GM12865 (cell line): Measurements from ENCODE around the gene NPC1.

Experiments
- DNase-seq: peaks from one replicate; pipeline ENCODE4 v3.0.0; 2010; ENCODE audit warnings: low read depth
- H3K4me3 ChIP-seq: 2 replicates; pipeline ENCODE4 v1.5.1; 2011; ENCODE audit warnings: mild to moderate bottlenecking, low read depth, low read length, control low read depth
- TF ChIP-seq, protein P1 (sequence below): IDR thresholded peaks from 2 replicates; pipeline ENCODE4 v1.5.1; 2011; ENCODE audit warnings: low read length, control low read depth, low read depth, inconsistent platforms; ENCODE audit not compliant: insufficient read depth; ENCODE audit errors: missing control alignments

Gene NPC1

DNA sequence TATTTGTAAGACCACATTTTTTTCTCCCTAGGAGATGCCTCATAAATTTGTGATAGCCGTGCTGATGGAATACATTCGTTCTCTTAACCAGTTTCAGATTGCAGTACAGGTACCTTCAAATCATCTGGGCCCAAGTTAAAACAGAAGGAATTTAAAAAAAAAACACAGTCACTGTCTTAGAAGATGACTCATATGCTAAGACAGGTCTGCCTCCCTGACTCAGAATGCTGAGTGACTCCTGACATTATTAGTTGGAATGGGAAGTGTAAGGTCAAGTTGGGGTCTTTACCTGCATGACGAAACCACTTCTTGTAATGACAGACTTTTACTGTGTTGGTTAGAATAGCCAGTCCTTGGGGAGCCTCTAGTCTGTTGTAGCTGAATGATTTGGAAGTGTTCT lies 56.7 kb downstream of the NPC1 start:
- DNase-seq: no peak
- H3K4me3 ChIP-seq: no peak overlapping the region
- TF ChIP-seq, protein P1, sequence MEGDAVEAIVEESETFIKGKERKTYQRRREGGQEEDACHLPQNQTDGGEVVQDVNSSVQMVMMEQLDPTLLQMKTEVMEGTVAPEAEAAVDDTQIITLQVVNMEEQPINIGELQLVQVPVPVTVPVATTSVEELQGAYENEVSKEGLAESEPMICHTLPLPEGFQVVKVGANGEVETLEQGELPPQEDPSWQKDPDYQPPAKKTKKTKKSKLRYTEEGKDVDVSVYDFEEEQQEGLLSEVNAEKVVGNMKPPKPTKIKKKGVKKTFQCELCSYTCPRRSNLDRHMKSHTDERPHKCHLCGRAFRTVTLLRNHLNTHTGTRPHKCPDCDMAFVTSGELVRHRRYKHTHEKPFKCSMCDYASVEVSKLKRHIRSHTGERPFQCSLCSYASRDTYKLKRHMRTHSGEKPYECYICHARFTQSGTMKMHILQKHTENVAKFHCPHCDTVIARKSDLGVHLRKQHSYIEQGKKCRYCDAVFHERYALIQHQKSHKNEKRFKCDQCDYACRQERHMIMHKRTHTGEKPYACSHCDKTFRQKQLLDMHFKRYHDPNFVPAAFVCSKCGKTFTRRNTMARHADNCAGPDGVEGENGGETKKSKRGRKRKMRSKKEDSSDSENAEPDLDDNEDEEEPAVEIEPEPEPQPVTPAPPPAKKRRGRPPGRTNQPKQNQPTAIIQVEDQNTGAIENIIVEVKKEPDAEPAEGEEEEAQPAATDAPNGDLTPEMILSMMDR: no peak

- no peak for DNase-seq
- H3K4me3 ChIP-seq: no peak overlapping the region
- TF ChIP-seq, protein P1: no peak
Observed at GRCh38 chr18:23528580-23529472, 57.5 kb downstream of the NPC1 start.

DNA sequence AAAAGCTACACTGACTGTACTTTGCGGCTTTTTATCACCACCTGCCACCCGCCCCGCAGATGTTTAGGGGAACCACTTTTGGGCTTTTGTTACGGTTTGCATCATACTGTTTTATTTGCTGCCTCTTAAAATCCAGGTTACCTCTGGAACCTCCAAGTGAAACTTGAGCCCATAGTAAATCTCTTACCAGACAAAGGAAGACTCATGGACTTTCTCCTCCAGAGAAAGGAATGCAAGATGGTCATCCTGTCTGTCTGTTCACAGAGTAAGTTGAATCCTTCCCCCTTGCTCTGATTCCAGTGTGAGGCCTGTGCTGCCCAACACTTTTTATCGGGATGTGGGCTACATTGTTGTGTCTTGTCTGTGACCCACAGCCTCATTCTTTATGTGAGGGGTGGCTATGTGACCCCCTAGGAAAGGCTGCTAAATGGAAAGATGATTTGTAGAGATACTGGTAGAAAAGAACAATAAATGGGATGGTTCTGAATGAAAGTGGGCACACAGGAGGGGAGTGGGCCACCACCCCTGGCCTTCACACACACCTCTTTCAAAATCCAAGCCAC lies 59.7 kb downstream of the NPC1 start:
- TF ChIP-seq, protein P1: no peak
- DNase-seq: no peak
- no peak overlapping the region for H3K4me3 ChIP-seq

DNA sequence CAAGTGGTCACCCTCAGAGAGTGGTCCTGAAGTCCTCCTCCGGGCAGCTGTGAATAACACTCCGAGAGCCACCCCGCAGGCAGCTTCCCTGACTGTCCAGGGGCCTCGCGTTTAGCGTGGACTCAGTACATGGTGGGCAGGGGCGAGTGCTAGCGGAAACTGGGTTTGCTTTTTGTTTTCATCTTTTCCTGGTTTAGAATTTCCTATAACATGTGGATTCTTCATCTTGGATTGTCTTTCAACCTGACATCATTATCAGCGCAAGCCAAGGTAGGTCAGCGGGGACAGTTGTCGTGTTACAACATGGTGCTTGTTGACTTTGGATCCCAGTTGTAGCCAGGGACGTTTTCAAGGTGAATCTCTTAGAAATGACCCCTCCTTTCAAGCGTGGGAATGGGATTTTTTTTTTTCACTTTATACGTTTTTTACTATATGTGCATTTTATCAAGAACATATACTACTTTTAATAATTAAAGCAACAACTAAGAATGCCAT lies 62.0 kb downstream of the NPC1 start:
- no peak for DNase-seq
- TF ChIP-seq, protein P1: no peak
- no peak overlapping the region for H3K4me3 ChIP-seq

DNA sequence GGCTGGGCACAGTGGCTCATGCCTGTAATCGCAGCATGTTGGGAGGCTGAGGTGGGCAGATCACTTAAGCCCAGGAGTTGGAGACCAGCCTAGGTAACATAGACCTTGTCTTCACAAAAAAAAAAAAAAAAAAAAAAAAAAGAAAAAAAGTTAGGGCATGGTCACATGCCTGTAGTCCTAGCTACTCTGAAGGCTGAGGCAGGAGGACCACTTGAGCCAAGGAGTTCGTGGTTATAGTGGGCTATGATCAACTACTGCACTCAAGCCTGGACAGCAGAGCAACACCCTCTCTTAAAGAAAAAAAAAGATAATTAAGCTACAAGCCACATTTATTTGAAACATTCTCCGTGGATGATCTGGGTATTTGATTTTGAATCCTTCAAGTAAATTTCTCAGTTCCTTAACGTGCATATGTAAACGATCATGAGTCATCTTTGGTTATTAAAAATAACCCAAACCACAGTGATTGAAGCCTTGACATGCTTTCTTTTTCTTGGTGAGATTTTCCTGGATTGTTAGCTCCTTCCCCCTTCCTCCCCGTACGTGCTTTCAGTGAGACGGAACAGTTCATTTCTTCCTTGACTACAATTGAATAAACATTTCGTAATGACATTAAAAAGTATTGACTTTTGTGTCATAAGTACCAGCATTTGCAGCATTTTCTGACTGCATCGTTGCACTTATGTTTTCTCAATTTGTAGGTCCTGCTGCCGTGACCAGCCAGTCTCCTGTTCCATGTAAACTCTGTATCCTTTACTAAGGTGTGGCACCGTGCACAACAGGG lies 62.7 kb downstream of the NPC1 start:
- no peak for DNase-seq
- TF ChIP-seq, protein P1: no peak
- no peak overlapping the region for H3K4me3 ChIP-seq

DNA sequence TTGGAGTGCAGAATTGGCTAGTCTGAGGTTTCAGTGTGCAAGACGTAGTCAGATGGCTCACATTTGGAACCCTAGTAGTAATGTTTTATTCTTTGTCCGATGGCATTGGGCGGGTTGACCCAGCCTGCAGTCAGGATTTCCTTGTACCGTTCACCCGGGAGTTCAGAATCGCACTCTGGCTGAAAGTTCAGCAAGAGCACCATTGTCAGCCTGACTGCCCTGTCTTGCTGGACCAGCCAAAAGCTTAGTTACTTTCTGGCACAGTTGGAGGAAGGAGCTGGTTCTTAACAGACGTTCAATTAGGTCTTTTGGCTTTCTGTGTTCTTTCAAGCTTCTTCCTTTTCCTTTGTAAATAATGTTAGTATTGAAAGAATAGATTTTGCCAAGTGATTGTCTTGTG lies 64.4 kb downstream of the NPC1 start:
- no peak for DNase-seq
- TF ChIP-seq, protein P1: no peak
- H3K4me3 ChIP-seq: no peak overlapping the region
